Loucy (cell line): Measurements from ENCODE around the gene SAMSN1.

Experiments
- H2AFZ ChIP-seq: fragments of 200-600 bp; sonication (generic); 2 replicates; pipeline ENCODE4 v1.6.0; 2016; ENCODE audit warnings: antibody characterized with exemption, mild to moderate bottlenecking, low read length, moderate library complexity
- H3F3A ChIP-seq: fragments of 200-600 bp; 2 replicates; pipeline ENCODE4 v1.6.0; 2016; ENCODE audit warnings: antibody characterized with exemption, low read depth, mild to moderate bottlenecking
- H3K27me3 ChIP-seq: fragments of 200-600 bp; sonication (generic); 2 replicates; pipeline ENCODE4 v1.6.1; 2014; ENCODE audit warnings: low read length, mild to moderate bottlenecking; ENCODE audit not compliant: insufficient read depth, poor library complexity, severe bottlenecking
- H3K36me3 ChIP-seq: fragments of 200-600 bp; sonication (generic); 2 replicates; pipeline ENCODE4 v1.6.1; 2016; ENCODE audit warnings: low read length; ENCODE audit not compliant: insufficient read depth
- H3K4me1 ChIP-seq: fragments of 200-600 bp; sonication (generic); 2 replicates; pipeline ENCODE4 v1.5.1; 2014; ENCODE audit warnings: low read length, mild to moderate bottlenecking; ENCODE audit not compliant: insufficient read depth, poor library complexity, severe bottlenecking
- H3K4me2 ChIP-seq: fragments of 200-600 bp; sonication (generic); 2 replicates; pipeline ENCODE4 v1.6.0; 2014; ENCODE audit warnings: antibody characterized with exemption, low read length, low read depth, mild to moderate bottlenecking; ENCODE audit not compliant: poor library complexity, severe bottlenecking
- H3K4me3 ChIP-seq: fragments of 200-600 bp; sonication (generic); 2 replicates; pipeline ENCODE4 v1.5.1; 2014; ENCODE audit warnings: low read length, mild to moderate bottlenecking, mixed read lengths; ENCODE audit not compliant: poor library complexity, severe bottlenecking
- H3K79me2 ChIP-seq: fragments of 200-600 bp; sonication (generic); 2 replicates; pipeline ENCODE4 v1.6.1; 2014; ENCODE audit warnings: low read length; ENCODE audit not compliant: insufficient read depth
- H3K9ac ChIP-seq: fragments of 200-600 bp; sonication (generic); 2 replicates; pipeline ENCODE4 v1.6.0; 2014; ENCODE audit warnings: mild to moderate bottlenecking, low read depth, low read length, moderate library complexity; ENCODE audit not compliant: poor library complexity, severe bottlenecking
- H3K9me2 ChIP-seq: fragments of 200-600 bp; sonication (generic); replicated peaks from 2 replicates; pipeline ENCODE4 v1.6.1; 2016; ENCODE audit warnings: low read depth, low read length, mixed read lengths
- H3K9me3 ChIP-seq: fragments of 200-600 bp; sonication (generic); 2 replicates; pipeline ENCODE4 v1.6.1; 2014; ENCODE audit warnings: mild to moderate bottlenecking, antibody characterized with exemption, low read length, low read depth; ENCODE audit not compliant: insufficient read depth
- H4K20me1 ChIP-seq: fragments of 200-600 bp; sonication (generic); 2 replicates; pipeline ENCODE4 v1.6.0; 2014; ENCODE audit warnings: antibody characterized with exemption, low read length, mild to moderate bottlenecking; ENCODE audit not compliant: insufficient read depth, poor library complexity, severe bottlenecking
- EZH2phosphoT487 ChIP-seq: fragments of 200-600 bp; IDR thresholded peaks from 2 replicates; pipeline ENCODE4 v1.6.1; 2018; ENCODE audit warnings: antibody characterized with exemption, mild to moderate bottlenecking, moderate library complexity, borderline replicate concordance
- TF ChIP-seq, protein P1 (sequence below): fragments of 200-600 bp; sonication (generic); conservative IDR thresholded peaks from 2 replicates; pipeline ENCODE4 v1.5.1; 2014; ENCODE audit warnings: mild to moderate bottlenecking, antibody characterized with exemption, low read length

Gene SAMSN1

DNA sequence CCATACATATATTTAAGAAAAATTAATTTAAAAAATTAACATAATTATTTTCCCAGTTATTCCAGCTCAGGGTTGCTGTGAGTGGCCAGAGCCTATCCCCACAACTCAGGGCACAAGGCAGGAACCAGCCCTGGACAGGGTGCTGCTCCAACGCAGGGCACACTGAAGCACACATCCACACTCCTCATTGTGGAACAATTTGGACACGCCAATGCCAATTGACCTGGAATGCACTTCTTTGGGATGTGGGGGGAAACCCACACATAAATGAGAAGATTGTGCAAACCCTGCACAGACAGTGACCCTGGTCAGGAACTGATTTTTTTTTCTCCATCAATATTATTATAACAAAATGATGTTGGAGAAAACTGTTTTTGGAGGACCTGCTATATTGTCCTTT is 23.4 kb downstream of the SAMSN1 start:
- Histone ChIP-seq H3F3A (no peaks in the 10 kb centered on the region; the same call in 1 of the 2 replicates), H3K9ac (no peak overlapping the region), H3K9me3 (no peaks in the 10 kb centered on the region), H2AFZ (no peak overlapping the region), H3K79me2 (peaks cover 88% of the 10 kb centered on the region), H3K4me1 (peaks cover 65% of the 10 kb centered on the region), H4K20me1 (peaks cover 5% of the 10 kb centered on the region), H3K9me2 (no peaks in the 10 kb centered on the region), H3K36me3 (peaks cover 15% of the 10 kb centered on the region; the same call in 1 of the 2 replicates), H3K4me2 (peak overlapping the region; percentile 30), H3K27me3 (no peaks in the 10 kb centered on the region), H3K4me3 (no peak overlapping the region)
- TF ChIP-seq, protein P1, sequence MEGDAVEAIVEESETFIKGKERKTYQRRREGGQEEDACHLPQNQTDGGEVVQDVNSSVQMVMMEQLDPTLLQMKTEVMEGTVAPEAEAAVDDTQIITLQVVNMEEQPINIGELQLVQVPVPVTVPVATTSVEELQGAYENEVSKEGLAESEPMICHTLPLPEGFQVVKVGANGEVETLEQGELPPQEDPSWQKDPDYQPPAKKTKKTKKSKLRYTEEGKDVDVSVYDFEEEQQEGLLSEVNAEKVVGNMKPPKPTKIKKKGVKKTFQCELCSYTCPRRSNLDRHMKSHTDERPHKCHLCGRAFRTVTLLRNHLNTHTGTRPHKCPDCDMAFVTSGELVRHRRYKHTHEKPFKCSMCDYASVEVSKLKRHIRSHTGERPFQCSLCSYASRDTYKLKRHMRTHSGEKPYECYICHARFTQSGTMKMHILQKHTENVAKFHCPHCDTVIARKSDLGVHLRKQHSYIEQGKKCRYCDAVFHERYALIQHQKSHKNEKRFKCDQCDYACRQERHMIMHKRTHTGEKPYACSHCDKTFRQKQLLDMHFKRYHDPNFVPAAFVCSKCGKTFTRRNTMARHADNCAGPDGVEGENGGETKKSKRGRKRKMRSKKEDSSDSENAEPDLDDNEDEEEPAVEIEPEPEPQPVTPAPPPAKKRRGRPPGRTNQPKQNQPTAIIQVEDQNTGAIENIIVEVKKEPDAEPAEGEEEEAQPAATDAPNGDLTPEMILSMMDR, result no peak
- no peak for TF ChIP-seq EZH2phosphoT487

DNA sequence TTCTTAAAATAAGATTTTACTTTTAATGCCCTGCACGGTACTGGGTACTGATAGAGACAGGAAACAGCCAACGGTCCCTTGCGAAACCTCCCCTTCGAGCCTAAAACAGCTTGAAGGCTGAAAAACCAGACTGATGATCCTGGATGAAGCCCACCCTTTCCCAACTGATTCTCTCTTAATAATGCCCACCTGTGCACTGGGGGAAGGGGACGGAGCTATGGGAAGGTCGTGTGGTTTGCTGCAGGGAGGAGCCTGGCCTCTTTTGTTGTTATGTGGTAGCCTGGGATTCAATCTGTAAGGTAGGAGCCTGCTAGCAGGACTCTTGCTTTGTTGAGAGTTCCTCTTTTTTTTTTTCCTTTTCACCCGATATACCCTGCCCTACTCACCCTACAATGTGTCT is 25.6 kb downstream of the SAMSN1 start:
- Histone ChIP-seq H3K36me3 (peaks cover 31% of the 10 kb centered on the region), H3K9me2 (no peaks in the 10 kb centered on the region), H3K9me3 (peaks cover 6% of the 10 kb centered on the region; the same call in 1 of the 2 replicates), H3K27me3 (peaks cover 5% of the 10 kb centered on the region), H3K4me3 (peak overlapping the region; percentile 58), H2AFZ (no peak overlapping the region), H3K4me2 (peak overlapping the region; percentile 69), H3K79me2 (peaks cover 67% of the 10 kb centered on the region), H3K4me1 (peaks cover 49% of the 10 kb centered on the region), H3F3A (no peaks in the 10 kb centered on the region; the same call in 1 of the 2 replicates), H3K9ac (peak overlapping the region; percentile 65), H4K20me1 (no peaks in the 10 kb centered on the region)
- TF ChIP-seq, protein P1, result no peak
- no peak for TF ChIP-seq EZH2phosphoT487

DNA sequence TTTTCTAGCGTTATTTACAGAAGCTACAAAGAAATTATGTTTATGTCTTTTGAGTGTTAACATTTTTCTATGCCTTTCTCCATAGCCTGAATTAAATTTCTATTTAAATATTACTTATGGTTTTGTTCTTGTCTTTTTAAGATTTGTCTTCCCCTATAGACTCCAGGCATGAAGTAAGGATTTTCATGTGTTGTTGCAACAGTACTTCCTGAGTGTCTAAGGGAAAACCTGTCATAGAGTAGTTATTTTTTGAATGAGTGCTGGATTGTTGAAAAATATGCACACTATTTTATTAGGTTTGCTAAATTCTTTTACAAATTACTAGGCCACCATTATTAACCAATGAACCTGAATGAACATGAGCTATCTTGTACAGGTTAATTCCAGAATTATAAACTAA is 27.1 kb downstream of the SAMSN1 start:
- Histone ChIP-seq H3K36me3 (peaks cover 41% of the 10 kb centered on the region), H3K9me2 (no peaks in the 10 kb centered on the region), H3K4me2 (no peak overlapping the region), H3K9me3 (peaks cover 6% of the 10 kb centered on the region; the same call in 1 of the 2 replicates), H4K20me1 (no peaks in the 10 kb centered on the region), H3F3A (no peaks in the 10 kb centered on the region; the same call in 1 of the 2 replicates), H2AFZ (no peak overlapping the region), H3K27me3 (peaks cover 5% of the 10 kb centered on the region), H3K4me1 (peaks cover 38% of the 10 kb centered on the region), H3K9ac (no peak overlapping the region), H3K79me2 (peaks cover 51% of the 10 kb centered on the region), H3K4me3 (no peak overlapping the region)
- TF ChIP-seq EZH2phosphoT487, result no peak
- TF ChIP-seq, protein P1, result no peak
